ENCODE measurements around the gene NUDCD3. TPM values are rescaled to one million over a fixed set of nuclear protein-coding genes. Genes with fewer than 3 reads are reported as not detected.

Gene NUDCD3
- total RNA-seq, 4 donors from 2014 or later: 28.5 to 115 (median 52.6) TPM

DNA sequence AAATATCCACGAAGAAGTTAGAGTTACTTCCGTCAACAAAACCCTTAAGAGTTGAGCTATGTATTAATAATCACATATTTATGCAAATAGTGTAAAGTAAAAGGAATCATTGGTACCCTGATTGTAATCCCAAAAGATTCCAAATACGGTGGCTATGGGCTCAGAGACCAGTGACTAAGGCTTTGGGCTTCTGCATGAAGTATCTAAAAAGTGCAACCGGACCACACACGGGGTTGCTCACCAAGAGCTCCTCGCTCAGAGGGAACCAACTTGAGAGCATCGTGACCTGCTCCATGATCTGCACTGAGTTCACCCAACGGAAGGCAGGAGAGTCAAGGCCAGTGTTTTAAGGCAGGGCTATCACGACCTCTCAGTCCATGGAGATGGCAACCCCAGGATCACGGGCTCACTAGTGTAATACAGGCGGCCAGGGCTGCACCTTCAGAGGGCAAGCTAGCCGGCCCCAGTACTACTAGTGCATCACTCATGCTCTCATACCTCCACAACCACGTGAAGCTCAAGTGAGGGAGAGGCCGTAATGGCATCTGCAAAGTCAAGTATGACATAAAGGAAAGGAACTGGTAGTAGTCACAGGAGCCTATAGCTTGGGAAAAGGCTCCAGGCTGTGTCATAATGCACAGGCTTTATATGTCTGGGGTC lies 87.9 kb downstream of the NUDCD3 start:
- DNase-seq: no peak
- no peak overlapping the region for H3K27ac ChIP-seq
- intact Hi-C loops (cut with DNase I; ENCODE audit: low total_unique reads): no loop called here
- no peak for TF ChIP-seq POLR2A (IDR thresholded peaks at IDR 0.05)
- TF ChIP-seq, protein P1, sequence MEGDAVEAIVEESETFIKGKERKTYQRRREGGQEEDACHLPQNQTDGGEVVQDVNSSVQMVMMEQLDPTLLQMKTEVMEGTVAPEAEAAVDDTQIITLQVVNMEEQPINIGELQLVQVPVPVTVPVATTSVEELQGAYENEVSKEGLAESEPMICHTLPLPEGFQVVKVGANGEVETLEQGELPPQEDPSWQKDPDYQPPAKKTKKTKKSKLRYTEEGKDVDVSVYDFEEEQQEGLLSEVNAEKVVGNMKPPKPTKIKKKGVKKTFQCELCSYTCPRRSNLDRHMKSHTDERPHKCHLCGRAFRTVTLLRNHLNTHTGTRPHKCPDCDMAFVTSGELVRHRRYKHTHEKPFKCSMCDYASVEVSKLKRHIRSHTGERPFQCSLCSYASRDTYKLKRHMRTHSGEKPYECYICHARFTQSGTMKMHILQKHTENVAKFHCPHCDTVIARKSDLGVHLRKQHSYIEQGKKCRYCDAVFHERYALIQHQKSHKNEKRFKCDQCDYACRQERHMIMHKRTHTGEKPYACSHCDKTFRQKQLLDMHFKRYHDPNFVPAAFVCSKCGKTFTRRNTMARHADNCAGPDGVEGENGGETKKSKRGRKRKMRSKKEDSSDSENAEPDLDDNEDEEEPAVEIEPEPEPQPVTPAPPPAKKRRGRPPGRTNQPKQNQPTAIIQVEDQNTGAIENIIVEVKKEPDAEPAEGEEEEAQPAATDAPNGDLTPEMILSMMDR (IDR thresholded peaks at IDR 0.05): no peak
- H3K9me3 ChIP-seq: no peaks in the 10 kb centered on the region
- H3K4me3 ChIP-seq: no peak overlapping the region
- H3K4me1 ChIP-seq: no peaks in the 10 kb centered on the region
- no peaks in the 10 kb centered on the region for H3K27me3 ChIP-seq
- H3K36me3 ChIP-seq: no peaks in the 10 kb centered on the region

DNA sequence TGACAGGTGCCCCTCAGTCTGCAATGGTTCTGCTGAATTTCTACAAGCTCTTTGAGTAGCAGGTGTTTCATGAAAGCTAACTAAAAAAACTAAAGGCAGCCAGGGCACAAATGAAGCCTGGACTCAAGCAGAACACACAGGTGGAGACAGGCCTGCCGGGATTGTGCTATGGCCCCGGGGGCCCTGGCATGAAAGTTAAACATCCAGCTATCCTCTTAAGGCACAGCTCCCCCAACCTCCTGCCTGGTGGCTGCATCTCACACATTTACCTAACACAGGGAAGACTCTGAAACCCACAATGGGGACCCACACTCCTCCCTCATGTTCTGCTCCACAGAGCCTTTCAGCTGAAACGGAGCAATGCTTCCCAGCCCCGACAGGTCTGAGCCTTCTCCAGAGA lies 88.8 kb downstream of the NUDCD3 start:
- no peaks in the 10 kb centered on the region for H3K9me3 ChIP-seq
- no peak overlapping the region for H3K4me3 ChIP-seq
- no peaks in the 10 kb centered on the region for H3K36me3 ChIP-seq
- intact Hi-C loops (cut with DNase I; ENCODE audit: low total_unique reads): no loop called here
- no peaks in the 10 kb centered on the region for H3K27me3 ChIP-seq
- no peak for DNase-seq
- peaks cover 0 to 6% of the 10 kb centered on the region in 2 donors for H3K4me1 ChIP-seq
- TF ChIP-seq POLR2A (IDR thresholded peaks at IDR 0.05): no peak
- TF ChIP-seq, protein P1 (IDR thresholded peaks at IDR 0.05): no peak
- H3K27ac ChIP-seq: no peak overlapping the region

DNA sequence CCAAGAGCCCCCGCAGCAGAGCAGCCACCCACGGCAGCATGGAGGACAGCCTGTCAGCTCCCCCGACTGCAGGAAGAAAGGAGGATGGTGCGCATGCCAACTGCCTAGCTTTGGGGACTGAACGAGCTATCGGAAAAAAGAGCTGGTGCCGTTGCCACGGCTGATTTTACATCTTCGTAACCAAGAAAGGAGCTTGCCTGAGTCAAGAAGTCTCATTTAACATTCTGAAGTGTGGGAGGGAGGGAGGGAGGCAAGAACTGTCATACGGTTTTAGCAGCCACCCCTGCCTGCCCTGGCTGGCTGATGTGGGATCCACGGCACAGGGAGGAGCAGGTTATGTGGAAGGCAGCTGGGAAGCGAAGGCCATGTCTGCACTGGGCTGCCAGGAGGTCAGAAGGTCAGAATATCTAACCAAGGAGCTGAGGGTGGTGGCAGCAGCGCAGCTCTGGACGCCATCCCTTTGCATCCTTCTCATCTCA lies 90.4 kb downstream of the NUDCD3 start:
- H3K4me1 ChIP-seq: peaks cover 0 to 7% of the 10 kb centered on the region in 2 donors
- H3K27me3 ChIP-seq: no peaks in the 10 kb centered on the region
- no peak overlapping the region for H3K27ac ChIP-seq
- no peak overlapping the region for H3K4me3 ChIP-seq
- DNase-seq: no peak
- H3K36me3 ChIP-seq: no peaks in the 10 kb centered on the region
- no peaks in the 10 kb centered on the region for H3K9me3 ChIP-seq
- intact Hi-C loops (cut with DNase I; ENCODE audit: low total_unique reads): no loop called here
- TF ChIP-seq, protein P1 (IDR thresholded peaks at IDR 0.05): no peak
- TF ChIP-seq POLR2A (IDR thresholded peaks at IDR 0.05): no peak

DNA sequence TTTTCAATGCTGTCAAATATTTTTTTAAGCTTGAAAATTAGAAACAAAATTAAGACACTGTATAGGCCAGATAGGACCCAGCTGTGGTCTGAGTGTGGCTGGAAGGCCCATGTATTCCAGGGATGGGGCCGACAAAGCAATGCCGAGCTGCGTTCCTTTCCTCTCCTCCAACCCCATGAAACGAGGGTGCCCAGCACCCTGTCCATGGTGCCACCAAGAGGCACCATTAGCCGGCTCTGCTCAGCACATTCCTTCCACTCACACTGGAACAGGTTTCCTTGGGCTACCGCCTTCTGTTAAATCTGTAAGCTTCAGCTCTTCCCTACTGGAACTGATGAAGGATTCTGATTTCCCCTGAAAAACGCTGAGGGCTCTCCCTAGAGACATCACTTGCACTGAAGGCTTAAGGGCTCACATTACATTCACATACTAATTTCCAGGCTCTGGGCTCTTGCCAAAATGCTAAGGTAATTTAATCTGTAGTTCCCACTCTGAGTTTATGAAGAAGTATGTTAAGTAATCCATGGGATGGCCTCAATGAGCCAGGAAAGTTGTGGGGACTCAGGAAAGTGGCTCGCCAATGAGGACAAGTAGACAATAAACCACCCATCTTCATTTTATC lies 91.4 kb downstream of the NUDCD3 start:
- TF ChIP-seq, protein P1 (IDR thresholded peaks at IDR 0.05): no peak
- TF ChIP-seq POLR2A (IDR thresholded peaks at IDR 0.05): no peak
- intact Hi-C loops (cut with DNase I; ENCODE audit: low total_unique reads): no loop called here
- Histone ChIP-seq H3K4me3 (no peak overlapping the region), H3K36me3 (no peaks in the 10 kb centered on the region), H3K9me3 (no peaks in the 10 kb centered on the region), H3K27me3 (no peaks in the 10 kb centered on the region), H3K27ac (no peak overlapping the region), H3K4me1 (peaks cover 0 to 7% of the 10 kb centered on the region in 2 donors)
- DNase-seq: no peak

DNA sequence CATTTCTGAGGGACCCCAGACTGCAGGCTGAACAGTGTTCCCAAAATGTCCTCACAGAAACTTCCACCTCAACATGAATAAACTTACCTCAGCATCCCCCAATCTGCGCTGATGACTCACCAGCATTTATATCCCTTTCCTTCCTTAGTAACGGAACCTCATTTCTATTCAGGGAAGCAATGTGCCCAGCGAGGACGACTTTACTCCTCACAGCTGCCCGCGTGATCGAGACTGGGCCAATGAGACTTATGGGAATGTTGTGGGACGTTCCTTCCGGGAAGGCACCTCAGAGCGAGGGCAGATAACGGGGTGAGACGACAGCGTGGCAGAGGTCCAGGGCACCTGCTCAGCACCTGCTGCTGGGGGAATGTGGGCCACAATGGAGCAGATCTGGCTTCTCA lies 91.9 kb downstream of the NUDCD3 start:
- intact Hi-C loops (cut with DNase I; ENCODE audit: low total_unique reads): no loop called here
- TF ChIP-seq, protein P1 (IDR thresholded peaks at IDR 0.05): no peak
- TF ChIP-seq POLR2A (IDR thresholded peaks at IDR 0.05): no peak
- Histone ChIP-seq H3K4me1 (peaks cover 0 to 7% of the 10 kb centered on the region in 2 donors), H3K27ac (no peak overlapping the region), H3K27me3 (no peaks in the 10 kb centered on the region), H3K4me3 (no peak overlapping the region), H3K9me3 (no peaks in the 10 kb centered on the region), H3K36me3 (no peaks in the 10 kb centered on the region)
- DNase-seq: peak in 1 of 2 donors; percentile 36

Data from uterus (tissue), 4 donors.